Measurements from ENCODE around the gene PNLIPRP3.

PNLIPRP3 gene

GRCh38 chr10:116521424-116522290 lies 94.0 kb downstream of the PNLIPRP3 start:
- no peaks in the 10 kb centered on the region for H3K9me3 ChIP-seq (ENCODE audit: severe bottlenecking)
- no peaks in the 10 kb centered on the region for H3K27me3 ChIP-seq (ENCODE audit: insufficient read depth, low read depth, severe bottlenecking)
- H3K36me3 ChIP-seq, result no peaks in the 10 kb centered on the region
- peak; percentile 47; the same call in 1 of the 2 replicates for TF ChIP-seq CTCF (IDR thresholded peaks at IDR 0.05; ENCODE audit: low read depth, low read length)
- no peak overlapping the region for H3K27ac ChIP-seq
- H3K4me3 ChIP-seq (ENCODE audit: low read depth, low read length), result no peak overlapping the region
- peak; percentile 43 for DNase-seq

- Histone ChIP-seq H3K9me3 (ENCODE audit: severe bottlenecking) (no peaks in the 10 kb centered on the region), H3K4me3 (ENCODE audit: low read depth, low read length) (no peak overlapping the region), H3K36me3 (no peaks in the 10 kb centered on the region), H3K27ac (peak overlapping the region; percentile 76), H3K27me3 (ENCODE audit: insufficient read depth, low read depth, severe bottlenecking) (no peaks in the 10 kb centered on the region)
- TF ChIP-seq CTCF (IDR thresholded peaks at IDR 0.05; ENCODE audit: low read depth, low read length), result no peak
- DNase-seq, result no peak
These were observed 95.2 kb downstream of the PNLIPRP3 start for GRCh38 chr10:116522803-116523381.

GRCh38 chr10:116524736-116525135 lies 97.1 kb downstream of the PNLIPRP3 start:
- Histone ChIP-seq H3K9me3 (ENCODE audit: severe bottlenecking) (no peaks in the 10 kb centered on the region), H3K4me3 (ENCODE audit: low read depth, low read length) (no peak overlapping the region), H3K27me3 (ENCODE audit: insufficient read depth, low read depth, severe bottlenecking) (no peaks in the 10 kb centered on the region), H3K36me3 (no peaks in the 10 kb centered on the region), H3K27ac (no peak overlapping the region)
- no peak for TF ChIP-seq CTCF (IDR thresholded peaks at IDR 0.05; ENCODE audit: low read depth, low read length)
- no peak for DNase-seq

GRCh38 chr10:116526219-116526618 lies 98.6 kb downstream of the PNLIPRP3 start:
- Histone ChIP-seq H3K9me3 (ENCODE audit: severe bottlenecking) (peaks cover 3% of the 10 kb centered on the region), H3K27me3 (ENCODE audit: insufficient read depth, low read depth, severe bottlenecking) (no peaks in the 10 kb centered on the region), H3K27ac (no peak overlapping the region), H3K4me3 (ENCODE audit: low read depth, low read length) (no peak overlapping the region), H3K36me3 (no peaks in the 10 kb centered on the region)
- TF ChIP-seq CTCF (IDR thresholded peaks at IDR 0.05; ENCODE audit: low read depth, low read length), result no peak
- no peak for DNase-seq

All from WERI-Rb-1 (cell line).